A549 treated with CORT108297 at 1 μM for 4 hours (cell line): ENCODE measurements around the gene WWC1. TPM values are rescaled to one million over a fixed set of nuclear protein-coding genes. Genes with fewer than 3 reads are reported as not detected.

Experiments used
- total RNA-seq: library from RNA; stranded (reverse); fragments of 200-300 nt; extraction: Qiagen RNA extraction; gene quantifications from 5 replicates; pipeline ENCODE4 v1.2.3, GENCODE V29; 2022

Gene WWC1
- total RNA-seq: 84.1 to 103 TPM (median 88.0 TPM) in 5 replicates

GRCh38 chr5:168291342-168291963 lies at the start of gene WWC1:
TSS of gene WWC1 (plus strand) at chr5:168291645. CDS start at chr5:168292153, 508 bp downstream.

GRCh38 chr5:168486136-168486879 lies 194.9 kb downstream of the WWC1 start, which contains the start of gene RARS1:
TSS of gene RARS1 (plus strand) at chr5:168486471. CDS start at chr5:168486499, 28 bp downstream.

Other genes with a start within 250 kb of the WWC1 start
- gene RARS1, start 194.8 kb downstream of the WWC1 start, total RNA-seq: 89.5 to 130 TPM (median 95.3 TPM) in 5 replicates
- 0.07 to 0.25 TPM (median 0.08 TPM) in 3 of 5 replicates, not detected in the others for gene FBLL1, start 237.7 kb downstream of the WWC1 start, total RNA-seq